ENCODE measurements around the gene DIP2C.
"Not testable (repeated sequence)": the region's sequence is repeated elsewhere in the genome, so short reads cannot be mapped to it uniquely, and the experiment has no call there.

Gene DIP2C

DNA sequence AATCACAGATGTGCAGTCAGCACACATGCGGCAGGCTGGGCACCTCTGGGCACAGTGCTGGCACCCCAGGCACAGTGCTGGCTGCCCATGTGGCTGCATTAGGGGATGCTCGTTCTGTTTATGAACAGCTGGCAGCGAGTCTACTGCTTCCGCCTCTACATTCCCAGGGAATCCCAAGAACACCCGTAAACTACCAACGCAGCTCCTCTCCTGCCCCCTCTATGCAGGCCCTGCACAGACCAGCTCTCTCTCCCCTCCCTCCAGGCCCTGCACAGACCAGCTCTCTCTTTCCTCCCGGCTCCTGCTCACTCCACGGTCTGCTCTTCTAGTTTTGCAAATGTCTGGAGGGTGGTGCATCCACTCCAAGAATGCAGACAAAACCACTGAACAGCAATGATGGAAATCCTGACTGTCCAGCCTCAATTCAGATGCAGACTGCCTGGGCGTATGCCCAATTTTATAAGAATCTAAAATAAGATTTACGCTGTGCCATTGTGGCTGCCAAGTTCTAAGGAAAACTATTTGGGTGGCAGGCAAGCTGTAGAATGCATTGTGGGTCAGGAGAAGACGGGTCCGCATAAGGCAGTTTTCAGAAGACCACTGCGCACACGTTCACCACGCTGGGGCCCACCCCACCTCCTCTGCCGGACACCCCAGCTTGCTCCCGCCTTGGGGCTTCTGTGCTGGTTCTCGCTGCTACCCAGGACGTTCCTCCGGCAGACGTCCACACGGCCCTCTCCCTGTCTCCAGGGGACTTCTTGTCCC is 319.6 kb downstream of the DIP2C start:
- no peak for DNase-seq (ENCODE audit: low read depth)

DNA sequence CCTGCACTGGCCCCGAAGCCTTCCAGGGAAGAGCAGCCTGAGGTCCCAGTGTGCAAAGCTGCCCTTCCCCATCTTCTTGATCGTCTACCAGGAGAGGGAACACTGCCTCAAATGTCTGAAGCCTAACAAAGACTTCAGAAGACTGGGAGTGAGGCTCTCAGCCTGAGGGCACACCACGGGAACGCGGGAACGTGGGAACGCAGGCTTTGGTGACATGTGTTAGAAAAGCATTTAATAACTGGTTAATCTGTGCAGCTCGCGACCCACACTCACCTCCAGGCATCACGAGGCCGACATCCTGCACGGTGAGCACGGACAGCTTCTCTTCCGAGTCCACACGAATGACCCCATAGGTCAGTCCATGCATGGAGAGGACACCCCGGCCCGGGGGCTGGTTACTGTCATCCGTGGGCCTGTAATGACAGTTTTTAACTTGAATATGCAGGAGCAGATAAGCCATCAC is 320.2 kb downstream of the DIP2C start:
- DNase-seq (ENCODE audit: low read depth): no peak

DNA sequence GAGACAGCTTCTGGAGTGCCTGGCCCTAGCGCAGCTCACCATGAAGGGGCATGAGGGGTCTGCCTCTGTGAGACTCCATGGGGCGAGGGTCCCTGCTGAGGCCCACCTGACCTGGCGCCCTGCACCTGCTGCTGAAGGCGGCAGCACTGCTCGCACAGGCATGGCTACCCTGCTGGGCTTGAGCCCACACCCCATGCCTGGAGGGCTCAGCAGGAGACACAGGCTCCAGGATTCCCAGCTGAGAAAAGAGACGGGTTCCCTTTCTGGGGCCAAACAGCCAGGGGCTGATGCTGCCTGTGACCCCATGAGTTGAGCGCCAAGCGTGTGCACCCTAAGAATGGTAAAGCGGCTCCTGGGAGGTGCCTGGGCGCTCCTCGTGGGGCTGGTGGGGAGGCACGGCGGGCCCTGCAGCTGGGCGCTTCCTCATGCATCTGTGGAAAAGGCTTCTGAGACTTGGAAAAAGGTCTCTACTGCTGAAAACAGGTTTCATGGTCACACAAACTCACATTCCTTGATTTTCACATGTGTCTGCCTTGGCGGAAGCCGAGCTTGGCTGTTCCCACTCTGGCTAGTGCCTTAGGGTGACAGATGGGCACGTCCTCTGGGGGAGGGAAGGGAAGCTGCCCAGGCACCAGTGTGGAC is 320.8 kb downstream of the DIP2C start:
- no peak for DNase-seq (ENCODE audit: low read depth)

DNA sequence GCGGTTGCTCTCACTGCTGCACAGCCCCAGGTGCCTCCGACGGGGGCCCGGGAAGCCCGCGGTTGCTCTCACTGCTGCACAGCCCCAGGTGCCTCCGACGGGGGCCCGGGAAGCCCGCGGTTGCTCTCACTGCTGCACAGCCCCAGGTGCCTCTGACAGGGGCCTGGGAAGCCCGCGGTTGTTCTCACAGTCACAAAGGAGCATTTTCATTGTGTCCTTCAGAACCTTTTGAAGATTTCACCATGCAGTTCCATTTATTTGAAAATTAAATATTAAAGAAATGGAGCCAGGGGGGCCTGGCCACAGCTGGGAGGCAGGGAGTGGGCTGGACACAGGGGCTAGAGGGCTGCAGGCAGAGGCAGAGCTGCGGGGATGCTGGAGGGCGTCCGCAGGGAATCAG is 321.4 kb downstream of the DIP2C start:
- not testable (repeated sequence) for DNase-seq (ENCODE audit: low read depth)

DNA sequence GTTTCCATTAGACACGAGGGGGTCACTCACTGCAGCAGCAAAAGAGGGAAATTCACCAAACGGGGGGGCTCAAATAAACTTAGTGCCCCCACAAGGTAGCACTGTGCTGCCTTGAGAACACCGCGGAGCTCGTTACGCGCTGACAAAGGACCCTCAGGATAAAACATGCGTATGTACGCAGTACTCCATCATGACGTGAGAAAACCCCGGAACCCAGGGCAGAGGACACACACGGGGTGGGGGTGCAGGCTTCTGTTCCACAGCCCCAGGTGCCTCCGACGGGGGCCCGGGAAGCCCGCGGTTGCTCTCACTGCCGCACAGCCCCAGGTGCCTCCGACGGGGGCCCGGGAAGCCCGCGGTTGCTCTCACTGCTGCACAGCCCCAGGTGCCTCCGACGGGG is 321.8 kb downstream of the DIP2C start:
- no peak for DNase-seq (ENCODE audit: low read depth)

DNA sequence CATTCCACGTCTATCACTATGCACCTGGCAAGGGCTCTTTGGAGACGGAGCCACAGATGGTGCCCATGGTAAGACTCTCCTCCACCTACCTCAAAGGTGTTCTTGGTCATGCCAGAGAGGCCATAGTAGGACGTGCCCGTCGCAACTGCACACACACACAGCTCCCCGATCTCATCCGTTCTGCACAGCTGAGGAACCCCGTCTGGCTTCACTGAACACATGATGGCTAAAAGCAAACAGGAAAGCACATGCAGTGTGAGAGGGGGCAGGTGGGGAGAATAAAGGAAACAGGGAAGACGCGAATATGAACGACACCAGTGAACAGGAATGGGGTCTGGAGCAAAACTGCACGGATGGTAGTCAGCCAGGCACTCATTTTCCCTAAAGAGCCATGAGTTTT is 323.3 kb downstream of the DIP2C start:
- DNase-seq (ENCODE audit: low read depth): no peak

DNA sequence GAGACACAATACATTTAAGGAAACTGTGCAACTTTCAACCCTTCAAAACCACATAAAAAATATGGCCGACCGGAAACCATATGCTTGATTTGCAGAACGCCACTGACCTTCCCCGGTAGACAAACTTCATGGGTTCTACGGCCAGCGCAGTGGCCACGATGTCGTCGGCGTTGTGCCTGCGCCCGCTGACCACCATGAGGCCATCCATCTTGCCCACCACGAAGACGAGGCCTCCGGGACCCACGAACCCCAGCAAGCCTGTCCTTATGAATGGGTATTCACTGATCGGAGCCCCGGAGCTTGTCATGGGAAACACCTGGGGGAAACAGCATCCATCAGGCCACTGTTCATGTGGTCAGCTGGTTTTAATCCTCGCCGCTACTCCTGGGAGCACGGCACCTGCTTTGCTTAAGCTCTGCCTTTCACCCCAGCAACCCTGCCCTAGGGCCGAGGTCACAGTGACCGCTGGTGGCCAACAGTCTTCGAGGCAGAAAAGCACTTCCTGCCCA is 325.1 kb downstream of the DIP2C start:
- no peak for DNase-seq (ENCODE audit: low read depth)

DNA sequence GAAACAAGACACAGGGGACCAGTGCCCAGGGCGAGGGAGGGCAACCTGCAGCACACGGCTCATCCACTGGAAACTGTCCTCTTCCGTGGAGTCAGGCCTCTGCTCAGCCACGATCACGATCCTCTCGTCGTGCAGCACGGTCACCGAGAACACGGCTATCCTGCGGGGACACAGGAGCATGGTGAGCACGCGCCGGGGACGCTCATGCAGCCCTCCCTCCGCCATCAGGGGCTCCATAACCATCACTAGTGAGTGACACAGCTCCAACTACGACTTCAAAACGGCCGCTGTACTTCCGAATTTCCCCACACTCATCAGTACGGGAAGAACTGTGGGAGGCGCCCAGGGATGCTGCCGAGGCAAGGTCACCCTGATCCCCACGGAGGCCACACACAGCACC is 326.3 kb downstream of the DIP2C start:
- no peak for DNase-seq (ENCODE audit: low read depth)

DNA sequence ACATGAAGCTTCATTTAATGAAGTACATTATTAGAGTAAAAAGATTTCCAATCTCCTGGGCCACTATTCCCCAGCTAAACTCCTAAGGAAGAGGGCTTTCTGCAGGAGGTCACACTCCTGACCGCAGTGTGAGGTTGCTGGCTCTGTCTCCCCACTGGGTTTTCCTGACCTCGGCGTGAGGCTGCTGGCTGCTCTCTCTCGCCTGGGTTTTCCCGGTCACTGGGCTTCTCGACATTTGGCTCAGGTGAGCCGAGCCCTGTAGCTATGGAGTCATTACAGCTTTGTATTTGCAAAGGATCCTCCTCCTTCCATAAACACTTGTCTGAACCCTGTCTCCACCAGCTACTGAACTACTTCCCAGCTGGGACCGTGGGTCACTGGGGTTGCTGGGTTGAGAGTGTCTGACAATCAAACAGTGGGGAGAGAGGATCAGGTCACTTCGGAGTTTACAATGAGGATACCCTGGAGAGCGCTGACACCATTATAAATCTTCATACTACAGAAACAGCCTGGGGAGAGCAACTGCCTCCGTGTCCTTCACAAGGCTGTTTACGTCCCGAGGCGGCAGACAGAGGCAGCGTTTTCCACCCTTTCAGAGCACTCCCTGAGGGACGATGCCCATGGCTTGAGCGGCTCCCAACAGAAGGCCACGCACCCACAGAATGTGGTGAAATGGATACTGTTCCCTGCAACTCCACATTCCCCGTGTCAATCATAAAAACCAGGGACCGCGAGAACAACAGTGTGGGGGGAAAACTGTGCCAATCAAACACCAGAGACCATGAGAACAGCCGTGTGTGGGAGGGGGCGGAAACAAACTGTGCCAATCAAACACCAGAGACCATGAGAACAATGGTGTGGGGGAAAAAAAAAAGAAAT is 328.0 kb downstream of the DIP2C start:
- no peak for DNase-seq (ENCODE audit: low read depth)

DNA sequence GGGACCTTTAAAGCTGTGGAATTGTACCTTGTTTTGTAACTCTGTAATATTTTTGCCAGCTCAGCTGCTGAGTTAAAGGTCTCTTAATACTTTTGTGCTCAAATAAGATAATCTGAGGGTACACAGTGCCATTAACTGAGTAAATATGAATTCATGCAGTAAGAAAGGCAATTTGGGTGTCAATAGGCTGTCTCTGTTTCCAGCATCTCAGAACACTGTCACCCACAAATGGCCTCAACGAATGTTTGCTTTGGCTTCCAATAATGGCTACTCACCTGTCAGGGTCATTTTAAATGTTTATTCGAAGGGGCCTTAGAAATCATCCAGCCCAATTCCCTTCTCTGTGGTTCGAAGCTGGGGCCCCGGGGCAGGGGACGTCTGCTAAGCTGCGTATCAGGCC is 328.8 kb downstream of the DIP2C start:
- no peak for DNase-seq (ENCODE audit: low read depth)

DNA sequence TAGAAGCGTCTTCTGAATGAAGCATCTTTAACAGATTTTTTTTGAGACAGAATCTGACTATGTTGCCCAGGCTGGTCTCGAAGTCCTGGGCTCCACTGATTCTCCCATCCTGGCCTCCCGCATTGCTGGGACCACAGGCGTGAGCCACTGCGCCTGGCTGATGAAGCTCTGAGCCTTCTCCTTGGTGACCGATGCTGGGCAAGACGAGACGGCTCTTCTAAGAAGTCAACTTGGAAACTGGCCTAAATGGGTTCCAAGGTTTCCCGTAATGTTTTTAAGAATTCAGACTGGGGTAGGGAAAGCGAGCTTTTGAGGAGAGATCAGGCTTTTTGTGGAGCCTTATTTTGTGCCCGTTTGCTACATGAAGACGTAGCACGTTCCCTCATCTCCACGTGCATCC is 329.7 kb downstream of the DIP2C start:
- DNase-seq (ENCODE audit: low read depth): no peak

DNA sequence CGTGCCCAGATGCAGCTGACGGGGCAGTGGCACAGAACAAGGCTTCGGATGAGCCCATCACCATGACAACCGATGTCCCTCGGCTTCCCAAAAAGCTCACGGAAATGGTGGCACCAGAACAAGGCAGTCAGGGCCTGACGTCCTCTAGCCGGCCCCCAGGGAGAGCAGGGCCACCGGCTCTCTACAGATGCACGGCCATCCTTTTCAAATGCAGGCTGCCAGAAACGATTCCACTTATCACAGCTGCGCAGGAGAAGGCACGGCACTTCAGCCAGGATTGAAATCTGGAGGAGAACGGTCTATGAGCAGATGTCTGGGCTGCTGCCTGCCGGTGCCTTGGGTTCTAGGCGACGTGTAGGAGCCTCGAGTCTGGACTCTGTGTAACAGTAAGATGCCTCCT is 330.4 kb downstream of the DIP2C start:
- no peak for DNase-seq (ENCODE audit: low read depth)

DNA sequence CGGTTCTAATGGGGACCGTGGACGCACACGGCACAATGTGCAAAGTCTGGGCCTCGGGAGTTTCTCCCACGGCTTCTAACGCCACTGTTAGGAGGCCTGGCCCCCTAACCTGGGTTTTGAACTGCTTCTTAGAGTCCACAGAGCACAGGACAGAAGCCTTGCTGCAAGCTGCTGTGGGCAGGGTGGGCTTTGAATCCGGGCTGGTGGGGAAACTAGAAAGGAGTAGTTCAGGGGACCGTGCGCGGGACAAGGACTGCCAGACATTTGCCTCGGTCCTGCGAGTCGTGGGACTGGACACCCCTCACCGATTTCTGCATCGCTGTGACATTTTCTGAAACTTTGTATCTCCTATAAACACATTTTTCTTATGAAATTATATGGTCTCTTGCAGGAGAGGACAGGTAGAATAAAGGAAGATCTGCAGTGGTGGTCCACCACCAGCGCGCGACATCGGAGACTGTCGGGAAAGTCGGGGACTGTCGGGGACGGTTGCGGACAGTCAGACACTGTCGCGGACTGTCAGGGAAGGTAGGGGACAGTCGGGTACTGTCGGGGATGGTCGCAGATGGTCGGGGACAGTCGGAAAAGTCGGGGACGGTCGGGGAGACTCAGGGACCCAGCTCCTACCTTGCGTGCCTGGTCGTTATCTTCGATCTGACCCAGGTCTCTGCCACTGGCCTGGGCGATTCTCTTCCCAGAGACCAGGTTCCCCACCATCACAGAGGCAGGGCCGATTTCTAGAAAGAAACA is 332.1 kb downstream of the DIP2C start:
- no peak for DNase-seq (ENCODE audit: low read depth)

DNA sequence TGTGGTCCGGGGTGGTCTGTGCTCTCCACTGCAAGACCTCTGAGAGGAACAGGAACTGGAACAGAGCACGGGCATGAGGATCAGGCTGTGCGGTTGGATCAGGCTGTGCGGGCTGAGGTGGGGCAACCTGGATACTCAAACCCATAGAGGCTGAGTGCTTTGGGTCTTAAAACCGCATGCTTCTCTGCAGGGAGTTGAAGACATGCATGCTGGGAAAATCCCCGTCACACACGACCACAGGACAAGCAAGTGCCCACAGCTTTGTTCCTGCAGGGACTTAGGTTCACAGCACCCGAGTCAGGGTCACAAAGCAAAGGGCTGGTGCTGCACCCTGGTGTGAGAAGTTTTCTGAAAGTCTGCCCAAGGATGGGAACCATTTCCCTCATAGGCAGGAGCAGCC is 333.0 kb downstream of the DIP2C start:
- DNase-seq (ENCODE audit: low read depth): no peak

DNA sequence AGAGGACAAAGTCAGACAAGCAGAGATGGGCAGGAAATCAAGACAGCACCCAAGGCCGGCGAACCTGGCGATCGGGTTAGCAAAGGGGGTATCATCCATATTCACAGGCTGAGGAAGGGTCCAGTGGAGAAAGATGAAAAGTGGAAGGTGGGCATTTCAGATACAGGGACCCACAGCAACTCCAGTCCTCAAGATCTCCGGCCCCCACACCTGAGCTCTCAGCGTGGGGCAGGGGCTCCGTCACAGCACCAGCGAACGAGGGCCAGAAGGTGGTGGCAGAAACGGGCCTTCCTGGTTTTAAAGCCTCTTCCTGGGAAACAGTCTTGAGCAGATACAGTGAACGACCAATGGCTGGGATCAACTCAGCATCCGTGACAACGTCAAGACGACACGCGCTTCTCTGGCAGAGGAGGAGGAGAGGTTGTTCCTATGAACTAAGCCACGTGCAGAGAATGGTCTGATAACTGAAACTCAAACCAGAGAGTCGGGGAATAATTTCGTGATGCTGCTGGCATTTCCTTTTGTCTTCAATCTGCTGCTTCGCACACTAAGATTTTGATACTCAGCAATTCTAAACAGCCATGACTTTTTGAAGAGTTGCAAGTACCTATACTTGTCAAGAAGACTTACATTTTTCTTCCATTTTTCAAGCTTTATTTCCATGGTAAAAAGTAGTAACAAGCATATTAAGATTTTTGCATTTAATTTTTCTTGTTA is 334.4 kb downstream of the DIP2C start:
- no peak for DNase-seq (ENCODE audit: low read depth)

DNA sequence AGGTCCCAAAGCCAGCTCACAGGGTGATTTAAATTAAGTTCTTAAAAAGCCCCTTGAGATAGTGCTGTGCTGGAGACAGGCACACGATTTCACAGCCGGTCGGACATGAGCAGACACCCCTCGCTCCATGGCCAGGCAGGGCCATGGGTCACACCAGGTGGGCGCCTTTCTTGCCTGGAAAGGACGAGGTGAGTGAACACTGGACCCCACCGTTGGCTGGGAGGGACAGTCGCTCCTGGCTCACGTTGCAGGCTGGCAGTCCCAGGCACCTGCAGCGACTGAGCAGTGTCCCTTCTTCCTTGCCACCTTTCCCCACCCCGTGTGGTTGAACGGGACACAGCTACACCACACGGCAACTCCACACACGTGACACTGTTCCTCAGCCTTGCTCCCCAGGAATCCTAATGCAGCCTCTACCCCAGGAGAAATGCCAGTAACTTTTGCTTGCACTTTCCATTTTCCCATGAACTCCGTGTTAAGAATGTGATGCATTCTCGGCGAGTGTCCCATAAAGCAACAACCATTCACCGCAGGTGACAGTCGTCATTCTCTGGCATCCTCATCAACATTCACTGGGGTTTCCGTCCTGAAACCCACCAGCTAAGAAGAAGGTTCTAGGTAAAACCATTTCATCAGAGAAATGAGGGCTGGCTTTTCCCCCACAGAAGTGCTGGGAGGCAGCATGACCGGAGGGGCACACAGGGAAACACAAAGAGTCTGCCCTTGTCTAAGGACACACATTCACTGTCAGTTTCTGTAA is 336.8 kb downstream of the DIP2C start:
- DNase-seq (ENCODE audit: low read depth): no peak

DNA sequence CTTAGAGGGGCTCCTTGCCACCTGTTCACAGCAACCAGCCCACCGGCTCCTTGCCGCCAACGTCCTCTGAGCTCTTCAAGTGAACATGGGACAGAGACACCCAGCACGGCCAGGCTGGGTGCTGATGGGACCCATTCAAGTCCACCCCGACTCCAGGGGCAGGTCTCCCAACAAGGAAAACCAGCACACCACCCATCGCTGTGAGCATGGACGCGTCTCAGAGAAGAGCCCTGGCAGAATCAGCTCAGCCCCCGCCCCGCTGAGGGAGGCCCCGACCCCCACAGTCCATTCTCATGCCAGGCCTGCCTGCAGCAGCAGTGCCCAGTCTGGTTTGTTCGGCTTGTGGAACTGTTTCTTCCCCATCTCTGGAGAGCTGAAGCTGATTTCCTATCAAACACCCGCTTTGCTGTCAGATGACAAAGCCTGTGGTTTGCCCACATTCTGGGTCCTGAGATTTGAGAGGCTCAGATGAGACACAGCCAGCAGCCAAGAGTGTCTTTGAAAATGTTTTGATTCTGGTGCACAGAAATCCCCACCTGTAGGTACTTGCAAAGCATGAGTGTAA is 337.6 kb downstream of the DIP2C start:
- DNase-seq (ENCODE audit: low read depth): no peak

DNA sequence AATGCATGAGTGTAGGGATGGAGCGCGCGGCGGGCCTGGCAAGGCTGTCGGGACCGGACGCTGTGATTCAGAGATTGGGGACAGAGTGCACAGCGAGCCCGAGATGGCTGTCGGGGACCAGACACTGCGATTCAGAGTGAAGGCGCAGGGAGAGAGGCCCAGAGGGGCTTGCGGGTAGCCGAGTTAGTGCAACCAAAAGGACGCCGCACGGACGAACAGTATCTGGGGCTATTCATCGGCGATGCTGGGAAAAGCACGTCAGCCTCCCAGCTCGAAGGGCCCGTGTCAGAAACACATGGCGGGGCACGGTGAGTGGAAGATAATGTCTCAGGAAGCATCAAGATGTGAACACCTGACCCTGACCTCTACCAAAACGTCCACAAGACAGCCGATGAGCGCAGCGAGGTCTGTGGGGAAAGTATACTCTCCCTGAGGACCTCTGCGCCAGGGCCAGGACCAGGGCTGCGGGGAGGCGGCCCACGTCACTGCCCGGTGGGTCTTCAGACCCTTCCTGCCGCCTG is 338.4 kb downstream of the DIP2C start:
- no peak for DNase-seq (ENCODE audit: low read depth)

DNA sequence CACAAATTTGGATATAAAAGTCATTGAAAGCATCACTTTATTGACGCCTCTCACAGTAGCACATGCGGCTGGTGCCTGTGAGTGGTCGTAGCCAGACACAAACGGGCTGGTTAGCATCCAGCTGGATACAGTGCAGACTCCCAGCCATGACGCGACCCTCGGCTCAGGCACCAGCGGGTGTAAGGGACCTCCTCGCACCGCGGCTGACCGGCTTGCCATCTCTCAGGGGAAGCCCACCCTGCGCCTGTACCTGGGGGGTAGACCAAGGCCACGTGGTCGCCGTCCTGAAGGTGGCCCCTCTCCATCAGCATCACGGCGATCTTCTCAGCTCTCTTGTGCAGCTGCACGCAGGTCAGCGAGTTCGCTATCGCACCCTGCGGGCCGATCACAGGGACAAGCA is 340.4 kb downstream of the DIP2C start:
- no peak for DNase-seq (ENCODE audit: low read depth)

DNA sequence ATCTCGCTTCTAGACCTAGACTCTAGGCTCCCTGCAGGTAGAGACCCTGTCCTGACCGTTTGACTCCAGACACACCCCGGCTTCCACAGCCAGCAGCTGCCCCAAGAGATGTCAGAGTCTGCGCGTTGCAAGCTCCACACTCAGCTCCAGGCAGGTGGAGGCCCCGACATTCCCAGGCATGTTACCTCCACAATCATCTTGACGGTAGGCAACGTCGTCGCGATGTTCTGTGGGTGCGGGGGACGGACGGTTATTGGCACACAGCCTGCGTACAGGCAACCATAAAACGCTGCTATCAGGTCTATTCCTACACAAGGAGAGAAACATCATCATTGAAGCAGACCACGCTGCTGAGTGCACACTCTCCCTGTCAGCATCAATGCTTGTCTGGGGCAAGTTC is 341.0 kb downstream of the DIP2C start:
- no peak for DNase-seq (ENCODE audit: low read depth)
